ENCODE data around the gene KRTAP6-3.

The KRTAP6-3 gene

DNA sequence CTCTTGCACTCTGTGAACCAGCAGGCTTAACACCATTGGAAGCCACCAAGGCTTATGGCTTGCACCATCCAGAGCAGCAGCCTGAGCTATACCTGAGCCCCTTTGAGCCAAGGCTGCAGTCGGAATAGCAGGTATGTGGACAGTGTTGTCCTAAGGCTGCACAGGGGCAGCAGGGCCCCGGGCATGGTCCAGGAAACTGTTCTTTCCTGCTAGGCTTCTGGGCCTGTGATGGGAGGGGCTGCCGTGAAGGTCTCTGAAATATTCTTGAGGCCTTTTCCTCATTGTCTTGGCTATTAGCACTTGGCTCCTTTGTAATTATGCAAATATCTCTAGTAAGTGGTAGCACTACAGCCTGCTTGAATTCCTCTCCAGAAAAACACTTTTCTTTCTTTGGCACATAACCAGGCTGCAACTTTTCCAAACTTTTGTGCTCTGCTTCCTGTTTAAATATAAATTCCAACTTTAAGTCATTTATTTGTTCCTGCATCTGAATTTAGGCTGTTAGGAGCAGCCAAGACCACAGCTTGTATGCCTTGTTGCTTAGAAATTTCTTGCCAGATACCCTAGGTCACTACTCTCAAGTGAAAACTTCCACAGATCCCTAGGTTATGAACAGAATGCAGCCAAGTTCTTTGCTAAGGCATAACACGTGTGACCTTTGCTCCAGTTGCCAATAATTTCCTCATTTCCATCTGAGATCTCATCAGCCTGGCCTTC lies 33.4 kb downstream of the KRTAP6-3 start:
- no peak for DNase-seq (ENCODE audit: low read depth)

DNA sequence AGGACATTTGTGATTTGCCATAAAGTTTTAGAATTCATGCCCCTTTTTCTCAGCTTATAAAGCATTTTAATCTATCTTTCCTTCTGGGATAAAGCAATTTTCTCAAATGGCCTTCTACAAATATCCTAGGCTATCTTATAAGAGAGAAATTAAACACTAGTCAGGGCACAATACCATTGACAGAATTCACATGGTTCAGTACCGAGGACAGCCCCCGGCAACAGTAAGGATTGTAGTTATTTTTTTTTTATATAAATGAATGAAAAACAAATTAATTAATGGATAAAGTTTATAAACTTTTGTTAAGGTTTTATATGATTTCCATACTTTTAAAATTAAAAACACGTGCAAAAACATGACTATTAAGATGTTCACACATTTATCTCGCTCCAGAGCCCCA lies 35.9 kb downstream of the KRTAP6-3 start:
- no peak for DNase-seq (ENCODE audit: low read depth)

DNA sequence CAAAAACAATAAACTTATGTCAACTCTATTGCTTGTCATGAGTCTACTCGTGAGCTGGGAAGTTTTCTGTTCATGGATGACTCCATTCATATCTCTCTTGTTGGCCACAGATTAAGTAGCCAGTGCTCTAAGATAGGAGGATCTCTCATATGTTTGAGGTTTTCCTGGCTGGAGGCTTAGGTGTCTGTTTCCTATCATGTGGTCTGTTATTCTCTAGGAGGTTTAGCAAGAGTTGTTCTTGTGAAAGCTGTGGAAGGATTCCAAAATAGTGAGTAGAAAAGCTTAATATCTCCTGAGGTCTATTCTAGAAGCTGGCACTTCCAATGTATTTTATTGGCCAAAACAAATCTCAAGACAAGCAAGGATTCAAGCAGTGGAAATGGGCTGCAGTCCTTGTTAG lies 37.0 kb downstream of the KRTAP6-3 start:
- no peak for DNase-seq (ENCODE audit: low read depth)

DNA sequence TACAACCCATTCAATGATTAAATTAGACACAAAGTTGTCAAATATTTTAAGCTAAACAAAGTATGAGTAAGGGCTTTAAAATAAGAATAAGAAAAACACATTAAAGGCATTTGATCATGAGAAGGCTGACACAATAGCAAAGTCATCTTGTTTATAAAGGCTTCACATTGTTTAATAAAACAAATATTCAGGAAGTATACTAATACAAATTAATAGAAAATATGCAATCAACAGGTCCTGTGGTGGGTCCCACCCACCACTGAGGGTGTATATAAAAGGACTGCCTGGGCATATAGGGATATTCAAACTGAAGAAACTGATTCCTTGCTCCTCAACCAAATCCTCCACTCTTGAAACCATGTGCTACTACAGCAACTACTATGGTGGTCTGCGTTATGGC lies 42.7 kb downstream of the KRTAP6-3 start, which contains the start of gene KRTAP20-2:
Gene KRTAP20-2, plus strand, starts transcription at position 301 of the 400 bp plus-strand sequence. Its CDS starts 58 bp downstream, at position 359.
- DNase-seq (ENCODE audit: low read depth), result no peak

DNA sequence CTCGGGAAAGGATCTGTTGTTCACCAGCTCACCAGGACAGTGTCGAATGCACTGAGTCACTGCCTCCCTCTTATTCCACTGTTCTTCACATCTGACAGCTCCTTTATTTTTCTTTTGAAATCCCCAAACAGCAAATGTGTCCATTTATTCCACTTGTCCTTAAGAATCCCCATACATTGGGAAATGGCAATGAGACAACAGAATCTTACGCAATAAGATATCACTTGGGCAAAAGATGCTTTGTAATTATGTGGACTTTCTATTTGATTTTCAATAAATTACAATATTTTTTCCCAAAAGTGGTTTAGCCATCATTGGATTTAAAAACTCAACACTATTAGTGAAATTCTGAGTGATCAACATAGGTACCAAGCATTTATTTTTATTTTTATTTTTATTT lies 46.4 kb downstream of the KRTAP6-3 start:
- DNase-seq (ENCODE audit: low read depth), result no peak

DNA sequence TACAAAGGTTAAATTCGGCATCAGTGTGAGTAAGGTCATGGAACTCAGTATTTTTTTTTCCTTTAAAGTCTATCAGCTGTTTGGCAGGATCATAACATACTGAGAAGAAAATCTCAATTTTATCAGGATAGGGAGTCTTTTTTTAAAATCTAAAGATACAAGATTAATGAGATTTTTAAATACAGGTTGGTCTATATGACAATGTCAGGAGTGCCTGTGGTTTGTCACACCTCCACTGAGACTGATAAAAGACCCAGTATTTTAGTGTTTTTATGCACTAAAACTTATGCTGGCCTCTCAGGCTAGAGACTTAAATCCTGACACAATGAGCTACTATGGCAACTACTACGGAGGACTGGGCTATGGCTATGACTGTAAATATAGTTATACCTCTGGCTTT lies 50.3 kb downstream of the KRTAP6-3 start, which contains the start of gene KRTAP20-3:
Gene KRTAP20-3, plus strand, starts transcription at position 301 of the 400 bp plus-strand sequence.
- DNase-seq (ENCODE audit: low read depth), result no peak

Data from fibroblast of the conjunctiva (primary cell).